Activated CD4-positive, alpha-beta T cell treated with anti-CD3 and anti-CD28 coated beads for 24 hours (primary cell): ENCODE data around the gene RNF19B.

Experiments
- DNase-seq, 2 donors: peaks; one replicate each; pipeline ENCODE4 v3.0.0-alpha.2; 2020; ENCODE audit warnings: low read depth in 2 of 2

The RNF19B gene

DNA sequence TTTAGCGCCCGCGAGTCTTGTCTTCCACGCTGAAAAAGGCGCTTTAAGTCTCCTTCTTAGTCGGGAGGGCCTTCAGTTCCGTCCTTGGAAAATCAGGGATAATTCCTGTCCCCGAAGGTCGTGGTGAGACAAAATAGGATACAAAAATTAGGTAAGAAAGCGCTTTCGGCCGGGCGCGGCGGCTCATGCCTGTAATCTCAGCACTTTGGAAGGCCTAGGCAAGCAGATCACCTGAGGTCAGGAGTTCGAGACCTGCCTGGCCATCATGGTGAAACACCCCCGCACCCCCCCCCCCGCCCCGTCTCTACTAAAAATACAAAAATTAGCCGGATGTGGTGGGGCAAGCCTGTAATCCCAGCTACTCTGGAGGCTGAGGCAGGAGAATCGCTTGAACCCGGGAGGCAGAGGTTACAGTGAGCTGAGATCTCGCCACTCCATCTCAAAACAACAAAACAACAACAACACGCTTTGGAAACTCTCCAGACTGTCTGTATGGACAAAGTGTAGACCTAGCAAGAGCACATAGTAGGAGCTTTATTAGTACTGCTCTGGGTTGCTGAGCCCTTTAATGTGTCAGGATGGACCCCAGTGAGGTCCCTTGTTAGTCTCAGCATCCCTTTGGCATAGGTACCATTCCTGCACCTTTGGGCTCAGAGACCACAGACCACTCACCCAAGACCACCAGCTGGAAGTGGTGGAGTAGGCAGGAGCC, 62.6 kb downstream of the RNF19B start:
- no peak for DNase-seq

DNA sequence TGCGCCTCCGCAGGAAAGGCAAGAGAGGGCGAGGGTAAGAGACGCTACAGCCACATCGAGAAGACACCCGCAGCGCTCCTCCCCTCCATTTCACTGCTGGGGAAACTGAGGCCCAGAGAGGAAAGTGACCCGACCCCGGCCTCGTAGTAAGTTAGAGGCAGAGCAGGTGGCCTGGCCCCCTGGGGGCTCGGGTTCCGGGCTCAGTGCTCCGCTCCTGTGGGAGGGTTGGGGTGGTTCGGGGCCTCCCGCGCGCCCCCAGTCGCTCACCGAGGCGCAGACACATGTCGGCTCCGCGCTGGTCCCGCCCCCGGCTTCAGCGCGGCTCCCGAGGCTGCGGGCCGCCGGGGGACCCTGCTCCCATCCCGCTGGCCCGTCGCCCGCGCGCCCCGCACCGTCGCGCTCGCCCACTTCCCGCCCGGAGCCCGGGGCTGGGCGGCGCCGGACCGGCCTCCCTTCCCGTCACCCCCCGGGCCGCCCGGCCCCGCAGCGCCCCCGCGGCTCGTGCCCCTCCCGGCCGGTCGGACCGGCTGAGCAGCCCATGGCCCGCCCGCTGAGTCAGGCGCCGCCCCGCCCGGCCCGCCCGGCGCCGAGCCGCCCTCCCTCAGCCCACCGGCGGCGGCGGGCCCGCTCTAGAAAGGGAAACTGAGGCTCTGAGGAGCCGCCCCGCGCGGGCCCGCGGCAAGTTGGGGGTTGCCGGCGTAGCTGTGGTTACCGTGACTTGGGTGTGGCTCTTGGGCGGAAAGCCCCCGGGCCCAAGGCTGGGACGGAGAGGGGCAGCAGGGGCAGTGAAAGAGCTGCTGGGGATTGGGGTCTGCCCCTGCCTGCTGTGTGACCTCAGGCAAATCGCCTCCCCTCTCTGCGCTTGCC, 63.4 kb downstream of the RNF19B start, which contains the start of gene TMEM54:
Gene TMEM54 (minus strand): TSS at position 434 of the 867 bp plus-strand sequence. CDS start 151 bp downstream, at position 283.
- DNase-seq = no peak

DNA sequence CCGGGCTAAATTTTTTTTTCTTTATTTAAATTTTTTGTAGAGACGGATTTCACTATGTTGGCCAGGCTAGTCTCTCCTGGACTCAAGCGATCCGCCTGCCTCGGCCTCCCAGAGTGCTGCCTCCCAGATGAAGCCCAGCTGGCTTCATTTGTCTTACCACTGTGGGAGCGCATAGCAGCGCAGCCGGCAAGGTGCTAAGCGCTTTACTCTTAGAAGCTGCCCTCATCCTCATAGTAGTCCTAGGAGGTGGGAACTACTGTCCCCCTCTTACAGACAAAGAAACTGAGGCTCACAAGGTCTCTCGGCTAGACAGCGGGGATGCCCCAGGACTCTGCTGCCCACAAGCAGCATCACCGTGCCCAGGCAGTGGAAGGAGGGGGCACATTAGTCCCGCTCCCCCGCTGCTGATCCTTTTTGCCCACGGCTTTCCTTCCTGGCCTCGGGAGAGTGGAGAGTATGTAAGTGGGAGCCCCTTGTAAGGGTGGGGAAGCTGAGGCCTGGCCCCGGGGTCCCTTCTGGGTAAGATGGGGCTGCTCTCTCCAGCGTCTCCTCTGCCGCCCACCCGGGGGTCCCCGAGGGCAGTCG, 64.1 kb downstream of the RNF19B start:
- no peak for DNase-seq

DNA sequence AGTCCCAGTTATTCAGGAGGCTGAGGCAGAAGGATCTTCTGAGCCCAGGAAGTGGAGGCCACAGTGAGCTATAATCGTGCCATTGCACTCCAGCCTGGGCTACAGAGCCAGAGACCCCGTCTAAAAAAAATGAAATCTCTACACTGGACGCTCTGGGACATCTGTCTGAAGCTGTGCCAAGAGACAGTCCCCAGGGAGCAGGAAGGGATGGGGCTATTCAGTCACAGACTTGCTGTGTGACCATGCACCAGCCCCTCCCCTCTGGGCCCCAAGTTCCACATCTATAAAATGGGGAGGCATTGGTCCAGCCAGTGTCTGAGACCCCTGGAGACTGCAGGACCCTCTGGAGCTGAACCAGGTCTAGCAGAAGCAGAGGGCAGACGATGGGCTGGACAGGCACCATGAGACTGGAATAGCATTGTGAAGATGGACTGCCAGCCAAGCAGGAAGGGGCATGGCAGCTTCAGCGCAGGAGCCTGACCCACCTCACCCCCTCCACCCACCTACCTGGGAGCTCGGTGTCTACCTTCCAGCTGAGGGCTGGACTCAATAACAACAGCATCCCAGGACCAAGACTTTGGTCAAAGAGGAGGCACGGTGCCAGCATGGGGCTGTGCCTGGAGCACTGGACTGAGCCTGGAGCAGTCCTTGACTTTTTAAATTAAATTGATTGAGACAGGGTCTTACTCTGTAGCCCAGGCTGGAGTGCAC, 64.9 kb downstream of the RNF19B start:
- DNase-seq = no peak

DNA sequence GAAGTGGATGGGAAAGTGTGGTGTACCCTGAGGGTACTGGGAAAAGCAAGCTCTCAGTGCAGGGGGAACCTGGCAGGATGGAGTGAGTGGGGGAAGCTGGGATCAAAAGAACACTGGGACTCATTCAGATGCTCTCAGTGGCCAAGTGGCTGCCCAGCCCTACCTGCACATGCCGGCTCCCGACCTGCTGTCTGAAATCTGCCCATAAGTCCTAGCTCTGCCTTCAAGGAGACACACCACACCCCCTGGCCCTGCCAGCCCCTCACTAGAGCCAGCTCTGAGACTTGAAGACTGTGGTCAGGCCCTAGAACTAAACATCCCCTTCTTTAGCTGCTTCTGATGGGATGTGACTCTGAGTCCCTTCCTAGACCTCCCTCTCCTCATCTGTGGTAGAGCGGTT, 65.7 kb downstream of the RNF19B start:
- no peak for DNase-seq

DNA sequence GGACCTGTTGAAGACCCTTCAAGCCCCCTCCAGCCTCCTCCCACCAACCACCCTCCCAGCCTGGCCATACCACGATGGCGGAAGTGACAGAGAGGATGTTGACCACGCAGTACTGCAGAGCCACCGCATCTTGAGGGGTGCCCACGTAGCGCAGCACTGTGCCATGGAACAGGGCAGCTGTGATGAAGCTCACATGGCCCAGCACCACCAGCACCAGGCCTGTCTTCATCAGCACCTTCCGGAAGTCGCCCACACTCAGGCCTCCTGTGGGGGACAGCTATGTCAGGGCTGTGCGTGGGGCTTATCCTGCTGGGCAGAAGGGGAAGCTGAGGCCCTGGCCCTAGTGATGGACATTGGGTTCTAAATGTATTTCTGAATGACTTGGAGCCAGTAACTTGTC, 66.6 kb downstream of the RNF19B start:
- DNase-seq = no peak

DNA sequence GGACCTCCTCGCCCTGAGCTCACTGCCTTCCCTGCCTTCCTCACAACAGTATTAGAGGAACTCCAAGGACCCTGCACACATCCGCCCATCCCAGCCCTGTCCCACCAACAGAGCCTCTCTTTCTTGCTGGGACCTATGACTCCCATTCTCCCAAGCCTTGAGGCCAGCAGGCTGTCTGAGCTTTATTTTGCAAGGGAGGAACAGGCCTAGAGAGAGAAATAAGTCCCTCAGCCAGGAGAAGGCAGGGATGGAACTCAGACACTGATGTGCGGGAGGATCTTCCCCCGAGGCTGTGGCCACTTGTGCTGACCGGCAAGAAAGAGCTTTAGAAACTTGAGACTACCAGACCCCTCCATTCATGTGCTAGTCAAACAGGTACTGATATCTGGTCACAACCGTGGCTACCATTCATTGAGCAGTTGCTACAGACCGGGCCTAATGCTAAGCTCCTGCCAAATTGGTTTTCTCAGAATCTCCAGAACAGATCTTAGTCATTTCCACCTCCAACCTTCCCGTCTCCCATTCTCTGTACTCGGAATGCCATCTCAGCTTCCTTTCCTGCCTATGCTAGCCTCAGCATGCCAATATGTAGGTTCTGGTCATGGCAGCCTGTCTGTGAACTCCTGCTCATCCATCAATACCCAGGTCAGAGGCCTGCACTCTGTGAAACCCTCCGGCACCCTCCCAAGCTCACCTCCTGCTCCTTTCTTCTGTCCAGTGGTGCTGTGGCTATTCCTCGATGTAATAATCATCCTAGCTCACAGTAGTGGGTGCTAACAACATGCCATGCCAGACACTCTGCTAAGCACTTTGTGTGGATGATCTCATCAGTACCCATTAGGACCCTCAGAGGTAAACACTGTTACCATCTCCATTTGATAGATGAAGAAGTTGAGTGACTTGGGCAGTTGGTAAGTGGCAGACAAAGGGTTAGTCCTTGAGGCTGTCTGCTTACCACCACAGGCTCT, 67.2 kb downstream of the RNF19B start:
- no peak for DNase-seq

DNA sequence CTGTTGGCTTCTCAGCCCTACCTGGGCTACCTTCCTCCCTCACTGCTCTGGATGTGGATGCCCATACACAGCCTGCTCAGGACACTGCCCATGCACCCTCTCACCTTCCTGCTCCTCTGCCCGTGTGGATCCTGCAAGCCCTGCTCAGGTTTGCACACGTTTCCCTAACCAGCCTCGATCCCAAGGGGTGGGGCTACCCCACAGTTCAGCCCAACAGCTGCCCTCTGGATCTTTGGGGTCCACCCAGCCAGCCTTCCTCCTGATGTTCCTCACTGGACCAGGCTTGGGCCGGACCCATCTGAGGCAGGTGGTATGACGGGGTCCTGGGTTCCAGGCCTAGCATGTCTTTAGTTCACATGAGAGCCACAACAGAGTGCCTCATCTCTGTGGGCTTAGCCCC, 68.2 kb downstream of the RNF19B start:
- DNase-seq = no peak

DNA sequence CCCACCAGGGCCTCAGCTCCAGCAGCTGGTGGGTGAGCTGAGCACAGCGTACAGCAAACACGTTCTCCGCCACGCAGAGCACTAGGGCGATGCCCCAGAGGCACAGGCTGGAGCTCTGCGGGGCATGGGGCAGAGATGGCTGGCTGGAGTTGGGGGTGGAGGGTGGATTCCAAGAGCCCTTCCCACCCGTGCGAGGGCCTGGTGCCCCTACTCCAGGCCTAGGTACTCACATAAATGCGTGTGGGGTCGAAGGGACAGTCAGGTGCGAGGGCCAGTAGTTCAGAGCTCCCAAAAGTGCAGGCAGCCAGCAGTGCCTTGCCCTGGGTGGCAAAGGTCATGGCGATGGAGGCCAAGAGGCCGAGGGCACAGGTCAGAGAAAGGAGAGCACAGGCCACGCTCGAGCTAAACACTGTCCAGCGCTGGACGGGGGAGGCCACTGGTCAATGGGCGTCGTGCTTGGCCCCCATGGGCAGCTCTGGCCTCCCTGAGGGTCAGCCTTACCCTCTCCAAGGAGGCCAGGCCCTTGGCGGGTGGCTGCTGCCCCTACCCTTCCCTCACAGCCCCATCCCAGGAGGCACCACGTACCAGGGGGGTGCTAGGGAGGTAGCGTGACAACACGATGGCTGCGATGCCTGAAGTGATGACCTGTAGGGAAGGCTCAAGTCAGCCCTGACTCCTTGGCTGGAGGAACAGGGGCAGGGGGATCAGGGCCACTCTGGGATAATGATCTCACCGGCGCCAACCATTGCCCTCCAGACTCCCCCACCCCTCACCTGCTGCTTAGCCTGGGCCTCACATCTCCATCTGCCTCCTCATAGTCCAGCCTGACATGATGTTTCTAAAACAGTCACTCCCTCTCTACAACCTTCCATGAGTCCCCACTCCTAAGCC, 69.0 kb downstream of the RNF19B start:
- no peak for DNase-seq

DNA sequence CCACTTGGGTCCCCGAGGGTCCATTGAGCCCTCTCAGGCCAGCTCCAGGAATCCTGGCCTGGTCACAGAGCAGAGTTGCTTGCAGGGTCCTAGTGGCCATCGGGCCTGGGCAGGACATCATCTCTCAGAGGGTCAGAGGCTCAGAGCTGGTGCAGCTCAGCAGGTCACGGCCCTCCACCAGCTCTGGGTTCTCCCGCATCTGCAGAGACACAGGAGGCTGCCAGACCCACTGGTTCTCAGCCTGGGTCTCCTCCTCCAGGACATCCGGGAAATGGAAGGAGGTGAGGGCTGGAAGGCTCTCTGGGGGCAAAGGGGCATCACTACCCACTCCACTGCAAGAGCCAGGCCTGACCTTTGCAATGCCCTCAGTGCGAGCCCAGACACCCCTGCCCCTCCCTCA, 69.9 kb downstream of the RNF19B start:
- DNase-seq = no peak

DNA sequence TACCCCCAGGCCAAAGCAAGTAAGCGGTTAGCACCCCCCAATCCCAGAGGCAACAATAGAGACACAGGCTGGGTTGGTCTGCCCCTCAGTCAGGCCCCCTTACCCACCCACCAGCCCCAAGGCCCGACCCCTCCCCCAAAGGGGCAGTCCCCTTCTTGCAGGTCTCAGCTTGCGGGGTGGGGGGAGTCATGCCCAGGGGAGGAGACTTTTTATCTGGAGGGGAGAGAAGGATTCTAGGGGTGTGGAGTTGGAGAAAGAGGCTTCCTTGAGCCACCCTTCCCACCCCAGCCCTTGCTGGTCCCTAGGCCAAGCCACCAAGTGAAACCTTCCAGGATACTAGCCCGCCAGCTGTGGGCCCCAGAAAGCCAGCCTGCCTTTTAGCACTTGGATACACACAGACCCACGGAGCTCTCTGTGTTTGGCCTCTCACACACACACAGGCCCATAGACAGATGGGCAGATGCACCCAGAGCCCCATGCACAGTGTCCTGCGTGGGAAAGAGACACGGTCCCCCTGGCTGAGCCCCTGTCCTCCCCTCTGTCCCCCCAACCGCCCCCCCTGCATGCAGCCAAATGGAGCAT, 70.5 kb downstream of the RNF19B start:
- DNase-seq = no peak

DNA sequence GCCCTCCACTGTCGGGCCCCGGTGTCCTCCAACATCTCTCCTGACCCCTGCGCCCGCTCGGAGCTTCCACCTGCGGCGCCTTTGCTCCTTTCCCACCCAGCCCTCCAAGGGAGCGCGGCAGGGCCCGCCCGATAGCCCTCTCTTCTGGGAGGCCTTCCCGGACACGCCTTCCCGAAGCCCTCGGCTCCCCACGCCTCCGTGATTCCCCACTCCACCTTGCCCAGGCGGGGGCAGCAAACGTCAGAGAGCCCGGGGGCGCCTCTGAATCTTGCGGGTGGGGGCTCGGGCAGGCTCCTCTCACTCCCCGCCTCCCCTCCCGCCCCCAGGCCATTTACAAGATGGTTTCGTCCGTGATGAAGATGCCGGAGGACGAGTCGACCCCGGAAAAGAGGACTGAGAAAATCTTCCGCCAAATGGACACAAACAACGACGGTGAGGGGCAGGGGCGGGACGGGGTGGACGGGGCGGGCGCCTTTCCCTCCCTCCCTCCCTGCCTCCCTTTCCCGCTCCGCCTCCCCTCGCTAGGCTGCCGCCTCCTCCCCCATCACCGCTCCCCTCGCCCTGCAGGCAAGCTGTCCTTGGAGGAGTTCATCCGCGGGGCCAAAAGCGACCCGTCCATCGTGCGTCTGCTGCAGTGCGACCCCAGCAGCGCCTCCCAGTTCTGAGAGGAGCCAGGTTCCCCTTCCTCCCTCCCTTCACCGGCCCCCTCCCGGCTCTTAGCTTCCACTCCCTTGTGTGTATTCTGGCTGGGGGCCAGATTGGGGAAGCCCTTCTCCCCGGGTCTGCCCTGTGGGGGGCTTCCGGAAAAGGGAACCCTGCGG, 71.2 kb downstream of the RNF19B start:
- DNase-seq = peak in 1 of 2 donors; percentile 11

DNA sequence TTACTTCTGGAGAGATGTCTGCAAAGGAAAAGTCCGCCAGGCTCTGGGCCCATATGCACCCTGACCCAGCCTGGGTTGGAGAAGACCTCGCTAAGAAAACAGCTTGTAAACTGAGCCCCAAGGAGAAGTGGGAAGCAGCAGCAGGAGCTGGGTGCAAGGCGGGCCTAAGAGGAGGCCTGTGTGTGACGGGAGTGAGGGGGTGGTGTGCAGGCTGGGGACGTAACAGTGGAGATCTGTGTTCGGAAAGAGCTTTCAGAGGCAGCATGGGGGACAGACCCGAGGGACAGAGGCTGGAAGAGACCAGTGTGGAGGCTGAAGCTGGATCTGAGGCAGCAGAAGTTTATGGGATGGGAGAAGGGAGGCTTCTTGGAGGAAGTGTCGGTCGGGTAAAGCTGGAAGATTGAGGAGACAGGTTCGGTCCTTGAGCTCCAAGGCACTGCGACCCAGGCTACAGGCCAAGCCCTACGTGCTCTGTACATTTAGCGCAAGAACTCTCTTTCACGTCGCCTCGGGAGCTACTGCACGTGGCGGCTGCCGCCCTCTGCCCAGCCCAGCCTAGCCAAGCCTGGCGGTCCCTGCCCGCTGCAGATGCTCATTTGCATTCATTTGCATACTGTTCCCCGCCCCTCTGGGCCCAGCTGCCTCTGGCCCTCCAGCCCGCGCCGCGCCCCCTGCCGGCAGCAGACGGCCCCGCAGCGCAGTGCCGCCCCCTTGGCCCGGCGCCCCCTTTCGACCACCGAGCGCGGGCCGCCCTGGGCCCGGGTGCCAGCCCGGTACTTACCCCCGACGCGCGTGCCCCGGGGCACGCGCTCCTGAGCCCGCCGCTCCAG, 72.0 kb downstream of the RNF19B start:
- peak in 1 of 2 donors; percentile 39 for DNase-seq

DNA sequence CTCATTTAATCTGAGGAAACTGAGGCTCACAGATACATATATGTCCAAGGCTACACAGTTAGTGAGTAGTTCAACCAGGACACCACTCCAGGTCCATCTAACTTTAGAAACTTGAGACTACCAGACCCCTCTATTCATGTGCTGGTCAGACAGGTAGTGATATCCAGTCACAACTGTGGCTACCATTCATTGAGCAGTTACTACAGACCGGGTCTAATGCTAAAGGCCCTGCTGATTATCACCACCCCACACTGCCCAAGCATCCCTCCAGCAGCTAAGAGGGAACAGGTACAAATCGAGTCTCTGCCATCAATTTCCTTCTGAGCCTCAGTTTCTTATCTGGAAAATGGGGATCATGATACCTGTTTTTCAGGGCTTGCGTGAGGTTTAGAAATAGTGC, 73.0 kb downstream of the RNF19B start:
- DNase-seq = no peak

DNA sequence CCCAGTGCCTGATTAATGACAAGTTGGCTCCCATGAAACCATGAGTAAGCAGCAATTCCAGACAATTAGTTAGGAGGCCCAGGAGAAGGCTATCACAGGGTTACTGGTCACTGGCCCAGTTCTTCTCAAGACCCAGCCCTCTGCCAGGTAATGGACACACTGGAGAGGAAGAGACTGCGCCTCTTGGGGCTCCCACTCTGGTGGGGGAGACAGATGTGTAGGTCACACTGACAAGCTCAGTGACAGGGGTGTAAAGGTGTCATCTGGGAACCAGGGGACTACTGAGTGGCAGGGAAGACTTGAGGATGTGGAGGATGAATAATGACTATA, 73.4 kb downstream of the RNF19B start:
- no peak for DNase-seq

DNA sequence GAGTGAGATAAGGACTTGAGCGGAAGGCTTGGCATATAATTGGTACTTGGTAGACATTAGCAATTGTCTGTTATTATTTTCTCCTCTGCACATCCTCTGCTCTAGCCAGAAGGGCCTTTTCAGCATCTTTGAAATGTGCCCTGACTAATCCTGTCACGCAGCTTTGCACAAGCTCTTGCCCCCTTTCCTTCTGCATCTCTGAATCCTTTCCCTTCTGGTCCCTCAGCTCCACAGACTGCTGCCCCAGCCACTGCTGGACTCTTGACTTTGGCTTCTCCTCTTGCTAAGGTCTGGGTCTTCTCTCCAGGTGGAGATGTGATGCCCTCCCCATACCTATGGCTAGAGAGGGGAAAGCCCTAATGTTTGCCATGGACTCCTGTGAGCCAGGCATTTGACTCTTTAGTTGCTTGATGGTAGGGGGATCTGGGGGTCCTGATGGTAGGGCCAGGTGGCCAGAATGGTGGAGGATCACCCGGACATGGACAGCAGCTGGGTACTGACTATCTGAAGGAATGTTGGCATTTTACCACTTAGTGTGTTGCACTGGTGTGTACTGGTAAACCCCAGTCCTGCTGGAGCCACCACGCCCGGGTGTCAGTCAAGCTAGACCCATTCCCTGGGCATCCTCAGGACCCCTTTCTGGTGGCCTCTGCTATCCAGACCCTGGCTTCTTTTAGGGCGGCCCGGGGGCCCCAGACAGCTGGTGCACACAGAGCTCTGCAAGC, 73.9 kb downstream of the RNF19B start:
- DNase-seq = no peak

DNA sequence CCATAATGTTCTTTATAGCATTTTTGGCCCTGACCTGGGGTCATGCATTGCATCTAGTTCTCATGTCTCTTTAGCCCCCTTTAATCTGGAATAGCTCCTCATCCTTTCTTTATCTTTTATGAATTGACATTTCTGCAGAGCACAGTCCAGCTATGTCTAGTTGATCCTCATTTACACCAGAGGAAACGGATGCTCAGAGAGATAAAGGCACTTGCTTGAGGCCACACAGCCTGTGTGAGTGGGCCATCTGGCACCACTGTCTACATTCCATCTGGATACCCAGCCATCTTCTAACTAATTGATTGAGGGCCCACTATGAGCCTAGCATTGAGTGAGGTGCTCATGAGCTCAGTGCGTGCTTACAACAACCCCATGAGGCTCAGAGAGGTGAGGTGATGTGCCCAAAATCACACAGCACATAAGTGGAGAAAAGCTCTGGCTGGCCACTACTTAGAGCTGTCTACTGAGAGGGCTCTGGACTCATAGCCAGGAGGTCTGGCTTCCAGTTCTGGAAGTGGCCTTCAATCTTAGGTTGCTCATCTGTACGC, 74.8 kb downstream of the RNF19B start:
- DNase-seq = no peak
